ENCODE data around the gene SORL1. TPM values are rescaled to one million over a fixed set of nuclear protein-coding genes. Genes with fewer than 3 reads are reported as not detected.

Gene SORL1
- total and polyA plus RNA-seq, 2 of the 8 experiments (the other 6 are each of a cell fraction or from before 2014, with no cell fraction given) = 38.1 to 65.5 TPM

- H3K36me3 ChIP-seq (ENCODE audit: control insufficient read depth in 2 of 4, insufficient read depth in 4 of 4, low read length in 3 of 4) = no peaks in the 10 kb centered on the region
- H2BK12ac ChIP-seq (ENCODE audit: low read depth, low read length) = no peak overlapping the region
- FAIRE-seq = no peak
- no peaks in the 10 kb centered on the region for H3K27me3 ChIP-seq (replicated peaks in 1 of 4; ENCODE audit: control insufficient read depth in 3 of 4, extremely low read depth in 1 of 4, insufficient read depth in 3 of 4, low read length in 3 of 4)
- no peak overlapping the region for H4K5ac ChIP-seq (ENCODE audit: insufficient read length, low read depth, low read length)
- no peak overlapping the region for H3K4ac ChIP-seq (replicated peaks; ENCODE audit: insufficient read length, low read depth, low read length)
- no peak overlapping the region for H3K23ac ChIP-seq (ENCODE audit: insufficient read length)
- H2BK120ac ChIP-seq (replicated peaks; ENCODE audit: low read depth, low read length) = no peak overlapping the region
- no peak for DNase-seq (ENCODE audit: low read depth in 1 of 2, low spot score in 2 of 2)
- H2BK20ac ChIP-seq (ENCODE audit: low read length) = no peak overlapping the region
- no peak overlapping the region for H3K4me3 ChIP-seq (ENCODE audit: extremely low read depth in 1 of 4, insufficient read depth in 2 of 4, low read depth in 3 of 4, low read length in 4 of 4)
- H3K4me1 ChIP-seq (replicated peaks in 1 of 4; ENCODE audit: control insufficient read depth in 3 of 4, insufficient read depth in 4 of 4, low read length in 3 of 4) = no peaks in the 10 kb centered on the region
- no peak overlapping the region for H3K18ac ChIP-seq (ENCODE audit: extremely low read depth, low read length)
- no peak overlapping the region for H3K9ac ChIP-seq (replicated peaks in 1 of 4; ENCODE audit: extremely low read depth in 1 of 4, low read depth in 3 of 4, low read length in 3 of 4)
- no peak overlapping the region for H3K4me2 ChIP-seq (ENCODE audit: insufficient read depth in 1 of 2, low read depth in 2 of 2, low read length in 2 of 2)
- H4K91ac ChIP-seq (replicated peaks; ENCODE audit: insufficient read length, low read length) = no peak overlapping the region
- no peak overlapping the region for H3K56ac ChIP-seq (replicated peaks; ENCODE audit: insufficient read length, low read depth, low read length)
- H3K79me1 ChIP-seq (ENCODE audit: low read depth, low read length) = no peaks in the 10 kb centered on the region
- H2AFZ ChIP-seq (ENCODE audit: low read length) = no peak overlapping the region
- H3K9me3 ChIP-seq (ENCODE audit: insufficient read depth in 2 of 2, low read depth in 1 of 2, low read length in 1 of 2) = peaks cover 10 to 13% of the 10 kb centered on the region in 2 experiments; a peak in 3 of 4 replicates
- H4K8ac ChIP-seq (ENCODE audit: extremely low read depth, insufficient read depth, low read length) = no peak overlapping the region
- POLR2A ChIA-PET (ENCODE audit: partially characterized antibody) = no interaction called here
- no peaks in the 10 kb centered on the region; the same call in 1 of the 2 replicates for H3K23me2 ChIP-seq (ENCODE audit: low read depth, low read length)
- H3K79me2 ChIP-seq (ENCODE audit: control insufficient read depth in 1 of 2, insufficient read depth in 2 of 2, low read length in 2 of 2) = no peaks in the 10 kb centered on the region
- CTCF ChIA-PET (ENCODE audit: partially characterized antibody) = interaction anchor here (0.9 to 1.5 kb wide), 7 partner anchors 36 to 541 kb away, joined by 3 to 6 read pairs (median 3); partner anchors contain the start of gene BLID
- no peaks in the 10 kb centered on the region for H4K20me1 ChIP-seq (replicated peaks in 1 of 2; ENCODE audit: control insufficient read depth in 1 of 2, insufficient read depth in 2 of 2, low read length in 2 of 2)
- H3K14ac ChIP-seq (ENCODE audit: insufficient read length) = no peak overlapping the region
- H2AK5ac ChIP-seq (ENCODE audit: low read depth, low read length) = no peak overlapping the region
- H2BK15ac ChIP-seq (ENCODE audit: low read length) = no peak overlapping the region
- no peak overlapping the region for H3K27ac ChIP-seq (ENCODE audit: low read depth, low read length)
- WGBS, 2 experiments (ENCODE audit: extremely low coverage in 1 of 2, insufficient coverage in 1 of 2, insufficient read length in 1 of 2, insufficient replicate concordance in 2 of 2, low coverage in 1 of 2, low lambda C conversion rate in 2 of 2, missing lambda C conversion rate in 1 of 2) = 72% methylated on average over 4 of the region's 4 CpGs; no CpG with 5 or more reads in 1 of the 2 experiments
- H2BK5ac ChIP-seq (ENCODE audit: low read depth, low read length) = no peak overlapping the region
- no peak for TF ChIP-seq CEBPB (IDR thresholded peaks at IDR 0.05; ENCODE audit: low read depth, low read length)
- TF ChIP-seq TEAD4 (IDR thresholded peaks at IDR 0.05; ENCODE audit: low read depth, low read length) = no peak
- no peak for TF ChIP-seq RBBP5 (IDR thresholded peaks at IDR 0.05; ENCODE audit: borderline replicate concordance, low read depth, low read length)
- no peak for TF ChIP-seq YY1 (IDR thresholded peaks at IDR 0.05; ENCODE audit: low read depth, low read length)
- no peak for TF ChIP-seq TBP (IDR thresholded peaks at IDR 0.05; ENCODE audit: low read depth, low read length)
- no peak for TF ChIP-seq ATF2 (IDR thresholded peaks at IDR 0.05; ENCODE audit: low read length)
- no peak for TF ChIP-seq GABPA (IDR thresholded peaks at IDR 0.05; ENCODE audit: borderline replicate concordance, insufficient read depth, low read length)
- no peak for TF ChIP-seq PHF8 (conservative IDR thresholded peaks at IDR 0.05; ENCODE audit: low read depth, low read length)
- no peak for TF ChIP-seq TAF1 (IDR thresholded peaks at IDR 0.05; ENCODE audit: low read depth, low read length)
- no peak for TF ChIP-seq MAFK (IDR thresholded peaks at IDR 0.05; ENCODE audit: low read depth, low read length)
- no peak for TF ChIP-seq MAX (IDR thresholded peaks at IDR 0.05)
- no peak for TF ChIP-seq KDM1A (IDR thresholded peaks at IDR 0.05; ENCODE audit: borderline replicate concordance, low read length)
Measured at GRCh38 chr11:121661880-121662486, 209.9 kb downstream of the SORL1 start.

All from H1 (cell line).